ENCODE data around the gene OVOL3. TPM values are rescaled to one million over a fixed set of nuclear protein-coding genes. Genes with fewer than 3 reads are reported as not detected.

OVOL3 gene
- total and polyA plus RNA-seq, 2 experiments from 2014 or later, result not detected

DNA sequence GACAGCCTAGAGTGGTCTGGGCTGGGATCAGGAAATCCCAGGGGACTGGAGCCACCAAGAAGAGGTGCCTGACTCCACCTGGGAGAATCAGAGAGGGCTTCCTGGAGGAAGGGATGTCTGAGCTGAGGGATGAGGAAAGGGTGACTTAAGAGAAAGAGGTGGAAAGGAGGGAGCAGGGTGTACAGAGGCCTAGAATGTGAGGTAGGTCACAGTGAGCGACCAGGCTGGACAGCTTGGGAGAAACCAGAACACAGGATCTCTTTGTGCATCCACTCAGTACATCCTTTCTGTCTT lies 5.3 kb downstream of the OVOL3 start:
- no peaks in the 10 kb centered on the region for H3K9me3 ChIP-seq (ENCODE audit: low read depth)
- H3K4me2 ChIP-seq (ENCODE audit: unreplicated experiment), result peak overlapping the region; percentile 95
- H3K27ac ChIP-seq, result peak overlapping the region; percentile 61
- in situ Hi-C loops (cut with MboI), result no loop called here
- H3K9me2 ChIP-seq (ENCODE audit: insufficient read depth), result no peaks in the 10 kb centered on the region
- peak overlapping the region; percentile 77 for H3K4me3 ChIP-seq
- H3K36me3 ChIP-seq (ENCODE audit: low read depth), result peaks cover 8% of the 10 kb centered on the region; the same call in 1 of the 2 replicates
- no peak for DNase-seq
- 100% methylated on average over 1 of the region's 1 CpG for WGBS, 2 experiments (ENCODE audit: low coverage in 1 of 2, low lambda C conversion rate in 2 of 2, missing lambda C conversion rate in 2 of 2)
- peak overlapping the region; percentile 82; the same call in 1 of the 2 replicates for H2AFZ ChIP-seq
- H3K79me2 ChIP-seq (ENCODE audit: insufficient read depth), result peaks cover 51% of the 10 kb centered on the region
- TF ChIP-seq EZH2phosphoT487 (IDR thresholded peaks at IDR 0.05; ENCODE audit: insufficient read depth, low read depth) (no peak), EZH2 (IDR thresholded peaks at IDR 0.05; ENCODE audit: insufficient read depth, poor library complexity, severe bottlenecking) (no peak)
- H4K20me1 ChIP-seq (ENCODE audit: insufficient read depth), result no peaks in the 10 kb centered on the region
- H3K4me1 ChIP-seq (ENCODE audit: insufficient read depth), result peaks cover 7% of the 10 kb centered on the region; the same call in 1 of the 2 replicates
- no peaks in the 10 kb centered on the region for H3F3A ChIP-seq (ENCODE audit: insufficient read depth)
- peak overlapping the region; percentile 84 for H3K9ac ChIP-seq
- H3K27me3 ChIP-seq (replicated peaks; ENCODE audit: insufficient read depth), result no peaks in the 10 kb centered on the region

DNA sequence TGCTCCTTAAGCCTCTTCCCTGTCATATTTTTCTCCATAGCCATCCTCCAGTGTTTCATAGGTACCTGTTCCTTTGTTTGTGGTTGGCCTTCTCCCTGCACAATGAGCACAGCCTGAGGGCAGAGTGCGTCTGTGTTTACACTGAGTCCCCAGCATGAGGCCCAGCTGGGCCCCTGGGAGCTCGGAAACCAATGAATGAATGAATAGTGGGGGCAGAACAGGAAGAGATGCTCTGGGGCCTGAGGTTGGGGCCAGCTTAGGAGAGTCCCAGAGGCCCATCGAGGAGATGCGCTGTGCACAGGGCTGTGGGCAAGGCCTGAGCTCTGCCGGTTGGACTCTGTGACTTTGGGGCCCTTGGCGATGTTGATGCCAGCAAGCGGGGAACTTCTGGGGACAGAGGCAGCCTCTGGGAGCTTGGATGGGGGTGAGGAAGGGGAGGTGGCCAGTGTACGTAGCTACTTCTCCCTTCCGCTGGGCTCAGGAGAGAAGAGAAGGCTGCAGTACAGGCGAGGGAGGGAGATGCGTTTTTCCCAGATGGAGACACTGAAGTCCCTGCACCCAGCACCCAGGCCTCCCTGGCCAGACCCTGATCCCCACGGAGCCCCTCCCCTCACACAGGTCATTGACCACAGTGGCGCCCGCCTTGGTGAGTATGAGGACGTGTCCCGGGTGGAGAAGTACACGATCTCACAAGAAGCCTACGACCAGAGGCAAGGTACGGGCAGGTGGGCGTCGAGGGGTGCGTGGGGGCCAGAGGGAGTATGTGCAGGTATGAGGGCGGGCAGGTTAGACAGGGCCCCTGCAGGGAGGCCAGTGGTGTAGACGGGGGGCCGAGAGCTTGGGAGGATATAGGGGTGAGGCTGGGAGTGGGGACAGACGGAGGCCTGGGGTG lies 9.4 kb downstream of the OVOL3 start:
- Histone ChIP-seq H3K27me3 (replicated peaks; ENCODE audit: insufficient read depth) (no peaks in the 10 kb centered on the region), H3K36me3 (ENCODE audit: low read depth) (peaks cover 16% of the 10 kb centered on the region; the same call in 1 of the 2 replicates), H3K79me2 (ENCODE audit: insufficient read depth) (peaks cover 40% of the 10 kb centered on the region), H3K9me2 (ENCODE audit: insufficient read depth) (no peaks in the 10 kb centered on the region), H2AFZ (no peak overlapping the region), H3K27ac (no peak overlapping the region), H3K9me3 (ENCODE audit: low read depth) (no peaks in the 10 kb centered on the region), H4K20me1 (ENCODE audit: insufficient read depth) (no peaks in the 10 kb centered on the region), H3K4me3 (no peak overlapping the region), H3K4me2 (ENCODE audit: unreplicated experiment) (no peak overlapping the region), H3K9ac (no peak overlapping the region), H3F3A (ENCODE audit: insufficient read depth) (peaks cover 4% of the 10 kb centered on the region; the same call in 1 of the 2 replicates), H3K4me1 (ENCODE audit: insufficient read depth) (peaks cover 7% of the 10 kb centered on the region; the same call in 1 of the 2 replicates)
- no peak for DNase-seq
- TF ChIP-seq EZH2 (IDR thresholded peaks at IDR 0.05; ENCODE audit: insufficient read depth, poor library complexity, severe bottlenecking), result no peak
- no peak for TF ChIP-seq EZH2phosphoT487 (IDR thresholded peaks at IDR 0.05; ENCODE audit: insufficient read depth, low read depth)
- WGBS, 2 experiments (ENCODE audit: low coverage in 1 of 2, low lambda C conversion rate in 2 of 2, missing lambda C conversion rate in 2 of 2), result 92 to 94% methylated on average over 23 to 26 of the region's 26 CpGs
- in situ Hi-C loops (cut with MboI), result no loop called here

DNA sequence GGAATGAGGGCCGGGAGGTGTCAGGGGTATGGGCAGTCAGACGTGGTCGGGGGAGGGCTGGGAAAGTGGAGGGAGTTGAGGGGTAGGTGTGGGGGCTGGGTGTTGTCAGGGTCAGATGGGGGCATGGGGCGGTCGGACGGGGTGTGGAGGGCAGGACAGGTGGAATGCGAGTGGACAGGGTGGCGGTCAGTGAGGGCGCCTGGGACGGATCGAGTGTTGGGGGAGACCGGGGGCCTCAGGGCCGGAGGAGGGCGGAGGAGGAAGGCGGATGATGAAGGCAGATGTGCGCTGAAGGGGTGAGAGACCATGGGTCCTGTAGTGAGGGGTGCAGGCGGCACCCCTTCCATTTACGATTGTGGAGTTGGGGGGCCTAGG lies 10.0 kb downstream of the OVOL3 start:
- no peak for TF ChIP-seq EZH2 (IDR thresholded peaks at IDR 0.05; ENCODE audit: insufficient read depth, poor library complexity, severe bottlenecking)
- no peak for TF ChIP-seq EZH2phosphoT487 (IDR thresholded peaks at IDR 0.05; ENCODE audit: insufficient read depth, low read depth)
- Histone ChIP-seq H3K9ac (no peak overlapping the region), H3K9me2 (ENCODE audit: insufficient read depth) (no peaks in the 10 kb centered on the region), H3K27ac (no peak overlapping the region), H3K9me3 (ENCODE audit: low read depth) (no peaks in the 10 kb centered on the region), H3K27me3 (replicated peaks; ENCODE audit: insufficient read depth) (no peaks in the 10 kb centered on the region), H3K79me2 (ENCODE audit: insufficient read depth) (peaks cover 36% of the 10 kb centered on the region), H2AFZ (no peak overlapping the region), H3F3A (ENCODE audit: insufficient read depth) (peaks cover 4% of the 10 kb centered on the region; the same call in 1 of the 2 replicates), H3K4me2 (ENCODE audit: unreplicated experiment) (no peak overlapping the region), H3K4me3 (no peak overlapping the region), H3K4me1 (ENCODE audit: insufficient read depth) (peaks cover 7% of the 10 kb centered on the region; the same call in 1 of the 2 replicates), H4K20me1 (ENCODE audit: insufficient read depth) (no peaks in the 10 kb centered on the region), H3K36me3 (ENCODE audit: low read depth) (peaks cover 18% of the 10 kb centered on the region; the same call in 1 of the 2 replicates)
- in situ Hi-C loops (cut with MboI), result no loop called here
- 93 to 100% methylated on average over 3 to 18 of the region's 18 CpGs for WGBS, 2 experiments (ENCODE audit: low coverage in 1 of 2, low lambda C conversion rate in 2 of 2, missing lambda C conversion rate in 2 of 2)
- no peak for DNase-seq

DNA sequence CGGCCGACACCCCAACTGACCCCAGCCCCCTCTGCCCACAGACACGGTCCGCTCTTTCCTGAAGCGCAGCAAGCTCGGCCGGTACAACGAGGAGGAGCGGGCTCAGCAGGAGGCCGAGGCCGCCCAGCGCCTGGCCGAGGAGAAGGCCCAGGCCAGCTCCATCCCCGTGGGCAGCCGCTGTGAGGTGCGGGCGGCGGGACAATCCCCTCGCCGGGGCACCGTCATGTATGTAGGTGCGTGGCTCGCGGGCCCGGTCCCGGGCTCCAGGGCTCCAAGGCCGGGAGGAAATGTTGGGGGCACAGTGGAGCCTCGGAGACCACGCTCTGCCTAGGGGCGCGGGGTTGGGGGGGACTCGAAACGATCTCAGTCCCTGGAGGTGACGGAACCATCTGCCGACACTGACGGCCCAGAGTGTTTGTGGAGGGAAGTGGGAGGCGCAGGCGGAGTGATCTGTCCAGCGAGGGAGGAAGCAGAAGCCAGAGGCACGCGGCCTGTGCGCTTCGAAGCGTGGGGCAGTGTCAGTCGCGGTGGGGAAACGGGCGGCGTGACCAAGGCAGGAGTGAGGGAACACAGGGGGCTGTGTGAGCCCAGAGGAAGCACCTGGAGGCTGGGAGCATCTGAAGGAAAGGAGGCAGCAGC lies 10.7 kb downstream of the OVOL3 start:
- Histone ChIP-seq H3F3A (ENCODE audit: insufficient read depth) (peaks cover 5% of the 10 kb centered on the region; the same call in 1 of the 2 replicates), H3K36me3 (ENCODE audit: low read depth) (peaks cover 18% of the 10 kb centered on the region; the same call in 1 of the 2 replicates), H3K9ac (no peak overlapping the region), H3K27ac (no peak overlapping the region), H3K9me3 (ENCODE audit: low read depth) (no peaks in the 10 kb centered on the region), H3K9me2 (ENCODE audit: insufficient read depth) (no peaks in the 10 kb centered on the region), H3K4me1 (ENCODE audit: insufficient read depth) (peaks cover 1% of the 10 kb centered on the region; the same call in 1 of the 2 replicates), H3K27me3 (replicated peaks; ENCODE audit: insufficient read depth) (no peaks in the 10 kb centered on the region), H3K79me2 (ENCODE audit: insufficient read depth) (peaks cover 30% of the 10 kb centered on the region), H2AFZ (no peak overlapping the region), H4K20me1 (ENCODE audit: insufficient read depth) (no peaks in the 10 kb centered on the region), H3K4me3 (no peak overlapping the region), H3K4me2 (ENCODE audit: unreplicated experiment) (no peak overlapping the region)
- DNase-seq, result no peak
- in situ Hi-C loops (cut with MboI), result no loop called here
- WGBS, 2 experiments (ENCODE audit: low coverage in 1 of 2, low lambda C conversion rate in 2 of 2, missing lambda C conversion rate in 2 of 2), result 90 to 93% methylated on average over 17 to 49 of the region's 49 CpGs
- TF ChIP-seq EZH2 (IDR thresholded peaks at IDR 0.05; ENCODE audit: insufficient read depth, poor library complexity, severe bottlenecking) (no peak), EZH2phosphoT487 (IDR thresholded peaks at IDR 0.05; ENCODE audit: insufficient read depth, low read depth) (no peak)
